Body of pancreas (tissue), 4 donors: ENCODE data around the gene TGFBR3. TPM values are rescaled to one million over a fixed set of nuclear protein-coding genes. Genes with fewer than 3 reads are reported as not detected.

Experiments used
- ATAC-seq: fragments of 150-250 bp; one replicate; pipeline ENCODE4 v1.9.1; 2016
- DNase-seq, 4 donors: peaks; one replicate each; pipeline ENCODE4 v3.0.0-alpha.2; 2019
- H3K27ac ChIP-seq, 4 donors: fragments of 200-600 bp; sonication (generic); 1 replicate in 3 of 4; 2 replicates in 1 of 4; pipeline versions ENCODE4 v1.5.1 to v1.6.1; 2016 to 2019; ENCODE audit warnings: mild to moderate bottlenecking in 1 of 4, mixed read lengths in 1 of 4, moderate library complexity in 1 of 4
- H3K27me3 ChIP-seq, 2 donors: fragments of 200-600 bp; sonication (generic); one replicate each; pipeline ENCODE4 v1.6.0; 2016; ENCODE audit warnings: mild to moderate bottlenecking in 1 of 2
- H3K36me3 ChIP-seq, 2 donors: fragments of 200-600 bp; sonication (generic); replicated peaks in 1 of 2; 2 replicates each; pipeline ENCODE4 v1.5.1; 2016; ENCODE audit warnings: low read depth in 2 of 2; ENCODE audit not compliant: insufficient read depth in 1 of 2
- H3K4me1 ChIP-seq: fragments of 200-600 bp; sonication (generic); one replicate; pipeline ENCODE4 v1.6.0; 2016
- H3K4me3 ChIP-seq, 2 donors: fragments of 200-600 bp; sonication (generic); 1 replicate in 1 of 2; 2 replicates in 1 of 2; pipeline ENCODE4 v1.5.1; 2016 to 2019
- H3K9me3 ChIP-seq, 3 donors: fragments of 200-600 bp; sonication (generic); 1 replicate in 2 of 3; 2 replicates in 1 of 3; pipeline ENCODE4 v1.5.1; 2016
- CTCF ChIP-seq, 7 experiments: fragments of 450-650 bp in 4 of 7; fragments of 200-600 bp in 3 of 7; sonication (generic) in 3 of 7; IDR thresholded peaks; one replicate each; pipeline ENCODE4 v1.5.1; 2016 to 2019; ENCODE audit warnings: antibody characterized with exemption in 7 of 7
- POLR2A ChIP-seq, 3 donors: fragments of 450-650 bp; IDR thresholded peaks; one replicate each; pipeline ENCODE4 v1.6.1; 2016; ENCODE audit warnings: antibody characterized with exemption in 3 of 3, mild to moderate bottlenecking in 2 of 3
- WGBS, 2 donors: methylation state at CpG; one replicate each; pipeline ENCODE4 v1.1.5; 2017; 5-methylcytosine and 5-hydroxymethylcytosine counted together
- intact Hi-C: fragments of 100-400 bp; cut with DNase I; formaldehyde crosslinking; loops from one replicate; pipeline ENCODE4 v1.15.1; 2023
- total RNA-seq, 2 donors: library from RNA; depleted of rRNA; stranded (reverse); fragments of >200 nt; gene quantifications; one replicate each; pipeline ENCODE4 v1.1.0, GENCODE V29; 2016

The TGFBR3 gene
- total RNA-seq, 2 donors from 2014 or later, result 52.4 to 63.6 TPM

GRCh38 chr1:91717839-91718238 lies 168.1 kb downstream of the TGFBR3 start:
- TF ChIP-seq CTCF (IDR thresholded peaks at IDR 0.05), result no peak
- no peak for TF ChIP-seq POLR2A (IDR thresholded peaks at IDR 0.05)
- no peak overlapping the region for H3K27ac ChIP-seq
- H3K4me1 ChIP-seq, result peaks cover 18% of the 10 kb centered on the region
- intact Hi-C loops, result no loop called here
- H3K36me3 ChIP-seq, result peaks cover 0 to 5% of the 10 kb centered on the region in 2 donors
- H3K9me3 ChIP-seq, result no peaks in the 10 kb centered on the region
- DNase-seq, result no peak
- no peak overlapping the region for H3K4me3 ChIP-seq
- H3K27me3 ChIP-seq, result no peaks in the 10 kb centered on the region
- ATAC-seq, result no peak
- 39 to 51% methylated on average over 2 of the region's 2 CpGs for WGBS, 2 donors

- Histone ChIP-seq H3K9me3 (no peaks in the 10 kb centered on the region), H3K4me3 (no peak overlapping the region), H3K4me1 (peaks cover 18% of the 10 kb centered on the region), H3K36me3 (peaks cover 0 to 2% of the 10 kb centered on the region in 2 donors), H3K27ac (no peak overlapping the region), H3K27me3 (no peaks in the 10 kb centered on the region)
- WGBS, 2 donors, result 81 to 98% methylated on average over 3 of the region's 3 CpGs
- DNase-seq, result no peak
- intact Hi-C loops, result no loop called here
- TF ChIP-seq POLR2A (IDR thresholded peaks at IDR 0.05) (no peak), CTCF (IDR thresholded peaks at IDR 0.05) (no peak)
- no peak for ATAC-seq
Measured at GRCh38 chr1:91716339-91716738, 169.6 kb downstream of the TGFBR3 start.

- 96 to 100% methylated on average over 2 of the region's 2 CpGs for WGBS, 2 donors
- DNase-seq (no peak), ATAC-seq (no peak)
- no peak overlapping the region for H3K27ac ChIP-seq
- H3K4me3 ChIP-seq, result no peak overlapping the region
- intact Hi-C loops, result no loop called here
- H3K9me3 ChIP-seq, result no peaks in the 10 kb centered on the region
- H3K4me1 ChIP-seq, result peaks cover 18% of the 10 kb centered on the region
- H3K36me3 ChIP-seq, result peaks cover 0 to 5% of the 10 kb centered on the region in 2 donors
- no peaks in the 10 kb centered on the region for H3K27me3 ChIP-seq
- TF ChIP-seq POLR2A (IDR thresholded peaks at IDR 0.05), result no peak
- TF ChIP-seq CTCF (IDR thresholded peaks at IDR 0.05), result no peak
Measured at GRCh38 chr1:91715416-91716000, 170.4 kb downstream of the TGFBR3 start.

GRCh38 chr1:91714867-91715381 lies 171.0 kb downstream of the TGFBR3 start:
- no peaks in the 10 kb centered on the region for H3K27me3 ChIP-seq
- no peaks in the 10 kb centered on the region for H3K9me3 ChIP-seq
- intact Hi-C loops, result no loop called here
- H3K36me3 ChIP-seq, result peaks cover 0 to 5% of the 10 kb centered on the region in 2 donors
- H3K27ac ChIP-seq, result no peak overlapping the region
- H3K4me1 ChIP-seq, result peaks cover 16% of the 10 kb centered on the region
- H3K4me3 ChIP-seq, result no peak overlapping the region
- DNase-seq (no peak), ATAC-seq (no peak)
- TF ChIP-seq CTCF (IDR thresholded peaks at IDR 0.05), result no peak
- TF ChIP-seq POLR2A (IDR thresholded peaks at IDR 0.05), result no peak
- 84 to 86% methylated on average over 8 of the region's 8 CpGs for WGBS, 2 donors
